HG03432 (cell line): ENCODE measurements around the gene VPS9D1.

ENCODE experiments used
- ATAC-seq: cut with Tn5 transposase; IDR thresholded peaks from one replicate; pipeline ENCODE4 v1.9.1; 2021; ENCODE audit warnings: mild to moderate bottlenecking, moderate library complexity; ENCODE audit not compliant: unreplicated experiment

The VPS9D1 gene

GRCh38 chr16:89733322-89733721, 12.6 kb upstream of the VPS9D1 start:
- no peak for ATAC-seq

- no peak for ATAC-seq
These were observed 12.2 kb upstream of the VPS9D1 start for GRCh38 chr16:89732918-89733242.

GRCh38 chr16:89732142-89732917, 11.6 kb upstream of the VPS9D1 start:
- ATAC-seq, result no peak

GRCh38 chr16:89730610-89731234, 10.0 kb upstream of the VPS9D1 start:
- no peak for ATAC-seq

GRCh38 chr16:89729863-89730593, 9.3 kb upstream of the VPS9D1 start:
- ATAC-seq, result no peak

- ATAC-seq, result no peak
These were observed 8.6 kb upstream of the VPS9D1 start for GRCh38 chr16:89729293-89729692.

GRCh38 chr16:89727406-89728120, 6.9 kb upstream of the VPS9D1 start:
- ATAC-seq, result no peak

GRCh38 chr16:89723279-89724250, 2.9 kb upstream of the VPS9D1 start:
- ATAC-seq, result no peak

- ATAC-seq, result peak; percentile 2
These were observed 1.9 kb upstream of the VPS9D1 start for GRCh38 chr16:89722392-89723278.

GRCh38 chr16:89721546-89722391, 1.1 kb upstream of the VPS9D1 start:
- peak; percentile 33 for ATAC-seq

GRCh38 chr16:89720551-89720812, 216 bp downstream of the VPS9D1 start:
- ATAC-seq, result peak; percentile 27

- ATAC-seq, result no peak
These were observed 2.8 kb downstream of the VPS9D1 start for GRCh38 chr16:89717688-89718505.

GRCh38 chr16:89716916-89717687, 3.6 kb downstream of the VPS9D1 start:
- no peak for ATAC-seq

- ATAC-seq, result no peak
These were observed 4.2 kb downstream of the VPS9D1 start for GRCh38 chr16:89716493-89716892.

GRCh38 chr16:89712274-89712781, 8.4 kb downstream of the VPS9D1 start:
- ATAC-seq, result no peak

- ATAC-seq, result peak; percentile 64
These were observed 9.0 kb downstream of the VPS9D1 start for GRCh38 chr16:89711601-89712273.
